ENCODE measurements around the gene SPAG4.

The SPAG4 gene

GRCh38 chr20:35598899-35599775, 16.5 kb upstream of the SPAG4 start:
- no peak for DNase-seq (ENCODE audit: extremely low read depth in 1 of 2, low read depth in 1 of 2)

DNA sequence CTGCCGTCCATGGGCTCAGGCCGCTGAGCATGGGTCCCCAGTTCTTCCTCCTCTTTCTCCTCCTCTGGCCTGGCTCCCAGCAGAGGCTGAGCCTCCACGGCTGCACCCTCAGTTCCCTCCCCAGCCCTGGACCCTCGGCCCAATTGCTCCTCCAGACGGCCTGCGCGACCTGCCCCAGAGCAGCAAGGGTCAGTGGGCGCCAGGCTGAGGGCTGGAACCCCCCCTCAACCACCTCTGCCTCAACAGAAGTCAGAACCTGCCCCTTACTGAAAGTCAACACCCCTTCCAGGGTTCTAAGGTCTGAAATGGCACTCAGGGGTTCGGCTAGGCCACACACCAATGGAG, 15.9 kb upstream of the SPAG4 start:
- DNase-seq (ENCODE audit: extremely low read depth in 1 of 2, low read depth in 1 of 2), result no peak

GRCh38 chr20:35600176-35600992, 15.2 kb upstream of the SPAG4 start:
- DNase-seq (ENCODE audit: extremely low read depth in 1 of 2, low read depth in 1 of 2), result no peak

- peak; percentile 58 to 59 for DNase-seq (ENCODE audit: extremely low read depth in 1 of 2, low read depth in 1 of 2)
Observed at GRCh38 chr20:35600993-35601973, 14.3 kb upstream of the SPAG4 start.

GRCh38 chr20:35601990-35602389, 13.6 kb upstream of the SPAG4 start:
- no peak for DNase-seq (ENCODE audit: extremely low read depth in 1 of 2, low read depth in 1 of 2)

DNA sequence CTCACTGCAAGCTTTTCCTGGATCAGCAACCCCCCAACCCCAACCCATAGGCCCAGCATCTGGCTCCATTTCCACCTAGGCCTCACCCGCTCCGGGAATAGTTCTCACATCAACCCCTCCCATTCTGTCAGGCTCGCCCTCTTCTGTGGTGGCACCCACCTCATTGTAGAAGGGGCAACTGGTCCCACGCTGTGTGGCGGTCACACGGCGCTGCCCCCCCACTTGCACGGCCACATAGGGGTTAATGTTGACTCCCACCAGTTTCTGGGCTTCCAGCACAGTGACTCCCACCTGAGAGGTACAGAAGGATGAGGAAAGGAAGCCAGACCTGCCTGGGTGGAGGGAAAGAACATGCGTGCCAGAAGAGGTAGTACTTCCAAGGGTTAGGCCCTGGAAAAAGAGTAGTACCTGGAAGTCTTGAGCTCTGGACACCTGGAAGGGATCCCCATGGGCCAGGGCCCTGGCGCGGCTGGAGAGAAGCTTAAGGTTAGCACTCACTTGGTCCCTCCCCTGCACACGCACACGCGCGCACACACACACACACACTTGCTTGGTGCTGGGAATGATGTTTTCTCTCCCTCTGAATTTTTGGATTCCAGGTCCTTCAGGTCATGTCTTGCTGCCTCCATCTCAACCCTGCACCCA, 12.7 kb upstream of the SPAG4 start:
- DNase-seq (ENCODE audit: extremely low read depth in 1 of 2, low read depth in 1 of 2), result no peak

- no peak for DNase-seq (ENCODE audit: extremely low read depth in 1 of 2, low read depth in 1 of 2)
Observed at GRCh38 chr20:35603695-35604448, 11.8 kb upstream of the SPAG4 start.

- no peak for DNase-seq (ENCODE audit: extremely low read depth in 1 of 2, low read depth in 1 of 2)
Observed at GRCh38 chr20:35604449-35604747, 11.2 kb upstream of the SPAG4 start.

GRCh38 chr20:35606127-35606526, 9.5 kb upstream of the SPAG4 start:
- DNase-seq (ENCODE audit: extremely low read depth in 1 of 2, low read depth in 1 of 2), result no peak

DNA sequence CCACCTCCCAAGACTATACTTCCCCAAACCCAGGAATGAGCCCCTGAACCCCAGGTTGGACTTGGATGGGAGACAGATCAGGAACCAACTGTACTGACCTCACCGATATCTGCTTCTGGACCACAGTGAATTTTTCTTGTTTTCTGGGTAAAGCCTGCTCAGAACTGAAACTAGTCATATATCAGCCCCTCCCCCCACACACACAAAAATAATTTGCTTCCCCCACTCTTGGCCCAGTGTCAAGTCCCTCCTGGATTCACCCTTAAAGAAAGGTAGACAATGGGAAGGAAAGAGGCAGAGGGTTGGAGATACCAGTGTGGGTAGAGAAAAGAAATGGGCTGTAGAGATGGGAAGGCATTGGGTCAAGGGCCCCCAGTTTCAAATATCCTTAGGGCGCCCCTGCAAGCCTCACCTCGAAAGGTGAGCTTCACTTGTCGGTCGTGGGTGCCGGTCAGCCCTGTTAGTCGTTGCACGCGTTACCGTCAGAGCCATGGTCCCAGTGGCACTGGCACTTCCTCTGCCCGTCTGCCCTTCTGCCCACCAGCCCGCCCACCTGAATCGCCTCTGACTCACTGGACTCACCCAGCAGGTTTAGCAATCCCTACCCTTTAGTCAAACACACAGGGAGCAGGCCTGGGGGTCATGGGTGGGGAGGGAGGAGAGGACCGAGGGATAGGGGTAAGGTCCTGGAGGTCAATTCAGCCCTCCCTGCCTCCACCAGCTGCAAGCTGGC, 8.5 kb upstream of the SPAG4 start:
- DNase-seq (ENCODE audit: extremely low read depth in 1 of 2, low read depth in 1 of 2), result no peak

- DNase-seq (ENCODE audit: extremely low read depth in 1 of 2, low read depth in 1 of 2), result no peak
Observed at GRCh38 chr20:35610833-35611427, 4.7 kb upstream of the SPAG4 start.

DNA sequence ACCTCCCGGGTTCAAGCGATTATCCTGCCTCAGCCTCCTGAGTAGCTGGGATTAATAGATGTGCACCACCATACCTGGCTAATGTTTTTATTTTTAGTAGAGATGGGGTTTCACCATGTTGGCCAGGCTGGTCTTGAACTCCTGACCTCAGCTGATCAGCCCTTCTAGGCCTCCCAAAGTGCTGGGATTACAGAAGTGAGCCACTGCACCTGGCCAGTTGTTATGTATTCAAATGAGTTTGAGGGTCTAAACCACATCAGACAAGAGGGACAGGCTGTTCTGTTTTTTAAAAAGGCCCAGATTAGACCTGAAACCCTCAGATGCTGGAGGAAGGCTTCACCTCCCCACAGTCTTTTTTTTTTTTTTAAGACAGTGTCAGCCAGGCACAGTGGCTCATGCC, 4.1 kb upstream of the SPAG4 start:
- DNase-seq (ENCODE audit: extremely low read depth in 1 of 2, low read depth in 1 of 2), result no peak

DNA sequence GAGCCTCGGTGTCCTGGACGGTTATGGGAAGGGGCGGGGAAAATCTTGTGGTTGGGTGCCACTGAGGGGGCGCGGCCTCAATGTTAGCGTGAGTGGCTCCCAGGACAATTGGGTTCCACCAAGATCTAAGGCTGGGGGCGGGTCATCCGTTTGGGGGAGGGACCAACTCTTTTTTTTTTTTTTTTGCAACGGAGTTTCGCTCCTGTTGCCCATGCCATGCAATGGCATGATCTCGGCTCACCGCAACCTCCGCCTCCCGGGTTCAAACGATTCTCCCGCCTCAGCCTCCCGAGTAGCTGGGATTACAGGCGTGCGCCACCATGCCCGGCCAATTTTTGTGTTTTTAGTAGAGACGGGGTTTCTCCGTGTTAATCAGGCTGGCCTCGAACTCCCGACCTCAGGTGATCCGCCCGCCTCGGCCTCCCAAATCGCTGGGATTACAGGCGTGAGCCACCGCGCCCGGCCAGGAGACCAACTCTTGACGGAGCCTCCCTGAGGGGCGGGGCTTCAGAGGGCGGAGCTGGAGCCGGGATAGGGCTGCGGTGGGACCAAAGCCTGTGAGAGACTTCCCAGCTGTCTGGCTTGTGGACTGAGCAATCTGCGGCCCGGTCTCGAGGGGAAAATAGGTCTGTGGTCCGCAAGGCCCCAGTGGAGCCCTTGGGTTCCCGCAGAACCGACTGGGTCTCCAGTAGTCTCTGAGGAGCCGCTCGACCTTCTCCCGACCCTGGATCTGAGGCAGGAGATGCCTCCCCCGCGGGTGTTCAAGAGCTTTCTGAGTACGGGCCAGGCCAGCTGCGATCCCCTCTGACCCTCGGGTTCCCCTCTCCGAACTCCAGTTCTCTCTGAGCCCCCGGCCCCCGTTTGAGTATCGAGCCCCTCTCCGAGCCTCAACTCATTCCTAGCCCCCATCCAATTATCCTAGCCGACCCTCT, 1.1 kb downstream of the SPAG4 start:
- DNase-seq (ENCODE audit: extremely low read depth in 1 of 2, low read depth in 1 of 2), result peak; percentile 12 to 100

GRCh38 chr20:35617397-35618262, 2.0 kb downstream of the SPAG4 start:
- DNase-seq (ENCODE audit: extremely low read depth in 1 of 2, low read depth in 1 of 2), result peak in 1 of 2 donors; percentile 16

DNA sequence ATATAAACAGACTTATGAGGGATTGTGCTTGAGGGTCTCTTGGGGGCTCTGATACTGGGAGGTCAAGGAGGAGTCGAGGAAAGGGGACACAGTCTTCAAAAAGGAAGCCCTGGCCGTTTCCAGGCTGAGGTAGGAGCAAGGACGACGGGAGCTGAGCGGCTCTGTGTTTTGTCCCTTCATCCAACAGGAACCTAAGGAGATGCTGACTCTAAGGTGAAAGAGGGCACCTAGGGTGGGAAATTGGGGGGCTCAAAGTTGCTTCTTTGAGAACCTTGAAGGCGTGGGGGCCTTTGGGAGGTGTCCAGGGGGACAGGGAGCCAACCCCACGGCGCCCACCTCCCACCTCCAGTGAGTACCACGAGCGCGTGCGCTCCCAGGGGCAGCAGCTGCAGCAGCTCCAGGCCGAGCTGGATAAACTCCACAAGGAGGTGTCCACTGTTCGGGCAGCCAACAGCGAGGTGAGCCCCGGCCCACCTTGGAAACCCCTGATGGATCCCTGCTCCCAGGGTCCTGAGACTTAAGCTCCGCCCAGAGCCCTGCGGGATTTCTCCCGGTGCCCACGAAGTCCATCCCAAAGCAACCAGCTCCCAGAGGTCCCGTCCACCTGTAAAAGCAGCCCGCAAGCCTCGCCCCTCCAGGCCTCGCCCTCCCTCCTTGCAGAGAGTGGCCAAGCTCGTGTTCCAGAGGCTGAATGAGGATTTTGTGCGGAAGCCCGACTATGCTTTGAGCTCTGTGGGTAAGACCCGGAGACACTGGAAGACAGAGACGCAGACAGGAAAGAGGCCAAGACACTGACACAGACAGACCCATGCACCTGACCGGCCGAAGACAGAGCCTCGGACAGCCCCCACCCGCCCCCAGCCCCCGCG, 2.9 kb downstream of the SPAG4 start:
- no peak for DNase-seq (ENCODE audit: extremely low read depth in 1 of 2, low read depth in 1 of 2)
